OCI-LY7 (cell line): ENCODE results near the gene SPRYD3. TPM values are rescaled to one million over a fixed set of nuclear protein-coding genes. Genes with fewer than 3 reads are reported as not detected.

Source experiments
- BruUV-seq: library from RNA; stranded (reverse); fragments of 400-500 nt; replicated peaks from 2 replicates; lab custom pipeline; 2021; lab: Mats Ljungman, UMichigan
- CTCF ChIA-PET: fragments of 300-600 bp; sonication (Branson Sonifier 250); formaldehyde crosslinking; loops from one replicate; lab custom pipeline; 2022; ENCODE audit warnings: antibody characterized with exemption; ENCODE audit not compliant: unreplicated experiment; lab: Charles Lee
- POLR2A ChIA-PET: fragments of 300-600 bp; sonication (Branson Sonifier 250); formaldehyde crosslinking; loops from one replicate; lab custom pipeline; 2022; ENCODE audit warnings: antibody characterized with exemption; lab: Charles Lee
- DNase-seq: peaks from one replicate; pipeline ENCODE4 v3.0.0-alpha.2; 2015; ENCODE audit warnings: low spot score
- H2AFZ ChIP-seq: fragments of 200-600 bp; sonication (generic), shearing (Covaris generic); 2 replicates; pipeline ENCODE4 v1.6.1; 2014; ENCODE audit warnings: mild to moderate bottlenecking, antibody characterized with exemption, low read length, moderate library complexity
- H3K27ac ChIP-seq: fragments of 200-600 bp; sonication (generic); 2 replicates; pipeline ENCODE4 v1.5.1; 2014; ENCODE audit warnings: mixed run types, low read depth, mild to moderate bottlenecking, moderate library complexity, low read length, inconsistent platforms; ENCODE audit not compliant: poor library complexity, severe bottlenecking
- H3K36me3 ChIP-seq: fragments of 200-600 bp; sonication (generic); 2 replicates; pipeline ENCODE4 v1.6.1; 2014; ENCODE audit warnings: mild to moderate bottlenecking, antibody characterized with exemption, low read length, moderate library complexity, mixed read lengths; ENCODE audit not compliant: insufficient read depth
- H3K4me1 ChIP-seq: fragments of 200-600 bp; sonication (generic); 2 replicates; pipeline ENCODE4 v1.5.1; 2014; ENCODE audit warnings: mild to moderate bottlenecking, low read length; ENCODE audit not compliant: insufficient read depth, poor library complexity, severe bottlenecking
- H3K4me2 ChIP-seq: fragments of 200-600 bp; sonication (generic); 2 replicates; pipeline ENCODE4 v1.6.1; 2014; ENCODE audit warnings: mild to moderate bottlenecking, low read length
- H3K4me3 ChIP-seq: fragments of 200-600 bp; sonication (generic); 2 replicates; pipeline ENCODE4 v1.5.1; 2014; ENCODE audit warnings: mild to moderate bottlenecking, low read depth, low read length; ENCODE audit not compliant: poor library complexity, severe bottlenecking
- H3K79me2 ChIP-seq: fragments of 200-600 bp; sonication (generic); 2 replicates; pipeline ENCODE4 v1.6.1; 2016; ENCODE audit warnings: low read depth, mild to moderate bottlenecking, low read length, moderate library complexity, mixed read lengths; ENCODE audit not compliant: insufficient read depth
- H3K9me2 ChIP-seq: fragments of 200-600 bp; sonication (generic); 2 replicates; pipeline ENCODE4 v1.6.1; 2016; ENCODE audit warnings: mild to moderate bottlenecking, low read length, mixed read lengths; ENCODE audit not compliant: insufficient read depth
- H3K9me3 ChIP-seq: fragments of 200-600 bp; sonication (generic); 2 replicates; pipeline ENCODE4 v1.6.1; 2014; ENCODE audit warnings: mild to moderate bottlenecking, mixed run types, low read length, mixed read lengths
- H4K20me1 ChIP-seq: fragments of 200-600 bp; sonication (generic); 2 replicates; pipeline ENCODE4 v1.6.1; 2014; ENCODE audit warnings: mild to moderate bottlenecking, antibody characterized with exemption, low read length, moderate library complexity, mixed read lengths; ENCODE audit not compliant: insufficient read depth
- EZH2phosphoT487 ChIP-seq: fragments of 200-600 bp; sonication (generic); IDR thresholded peaks from 2 replicates; pipeline ENCODE4 v1.6.1; 2018; ENCODE audit warnings: low read depth, borderline replicate concordance, mild to moderate bottlenecking, mixed run types, antibody characterized with exemption, low read length, moderate library complexity, mixed read lengths
- intact Hi-C: fragments of 100-400 bp; cut with micrococcal nuclease; formaldehyde crosslinking; loops from one replicate; pipeline ENCODE4 v1.10.0; 2022; ENCODE audit not compliant: unreplicated experiment
- total RNA-seq, 2 experiments: library from RNA; depleted of rRNA in 1 of 2; stranded (reverse); fragments of >200 nt in 1 of 2; shearing (Covaris generic) in 1 of 2; gene quantifications; 2 replicates each; pipeline ENCODE4 v1.2.3, GENCODE V29; 2014 to 2022
- TF ChIP-seq, protein P1 (sequence below): fragments of 200-600 bp; sonication (generic); conservative IDR thresholded peaks from 2 replicates; pipeline ENCODE4 v1.5.1; 2014; ENCODE audit warnings: mild to moderate bottlenecking, antibody characterized with exemption, low read length, moderate library complexity, mixed read lengths

The SPRYD3 gene
- total RNA-seq, 2 experiments from 2014 or later = 7.3 to 20.5 TPM

DNA sequence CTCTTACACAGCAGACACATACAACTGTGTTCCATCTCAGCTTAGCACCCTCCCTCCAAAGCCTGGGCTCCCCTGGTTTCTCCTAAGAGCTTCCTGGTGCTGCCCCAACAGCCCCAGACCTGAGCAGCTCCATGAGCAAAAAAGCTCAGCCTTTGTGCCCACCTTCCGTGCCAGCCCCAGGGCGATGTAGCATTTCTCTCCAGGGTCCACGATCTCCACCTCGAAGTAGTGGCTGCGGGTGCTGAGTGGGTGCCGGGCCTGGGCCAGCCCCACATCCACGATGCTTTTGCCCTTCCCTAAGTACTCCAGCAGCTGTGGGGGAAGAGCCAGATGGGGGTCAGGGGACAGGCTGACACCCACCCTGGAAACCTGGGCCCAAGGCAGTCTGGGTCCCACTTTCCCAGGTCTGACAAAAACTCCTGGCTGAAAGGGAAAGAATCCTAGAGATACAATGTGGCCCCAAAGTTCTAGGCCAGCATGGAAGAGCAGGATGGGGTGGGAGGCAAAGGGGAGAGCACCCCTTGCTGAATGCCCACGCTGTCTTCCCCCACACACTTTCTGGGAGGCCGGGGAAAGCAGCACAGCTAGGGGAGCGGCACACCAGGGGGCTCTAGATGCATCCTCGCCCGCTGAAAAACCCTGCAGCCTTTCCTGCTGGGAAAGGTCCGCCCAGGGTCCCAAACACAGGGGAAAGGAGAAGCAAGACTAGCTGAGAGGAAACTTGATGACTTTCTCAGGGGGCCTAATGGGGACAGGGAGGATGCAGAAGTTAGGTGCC lies 11.0 kb downstream of the SPRYD3 start:
- Histone ChIP-seq H3K9me2 (no peaks in the 10 kb centered on the region), H3K4me2 (no peak overlapping the region), H3K4me3 (no peak overlapping the region), H3K79me2 (no peaks in the 10 kb centered on the region), H3K9me3 (no peaks in the 10 kb centered on the region), H3K27ac (no peak overlapping the region), H2AFZ (no peak overlapping the region), H3K36me3 (peaks cover 24% of the 10 kb centered on the region; the same call in 1 of the 2 replicates), H3K4me1 (no peaks in the 10 kb centered on the region), H4K20me1 (no peaks in the 10 kb centered on the region)
- ChIA-PET CTCF (interaction anchor here (0.7 kb wide), 1 partner anchor 192 kb away, joined by 3 read pairs; no protein-coding TSS in a partner anchor), POLR2A (interaction anchor here (0.5 to 1.0 kb wide), 2 partner anchors 34 to 200 kb away, joined by 3 read pairs; partner anchors contain the start of gene ESPL1)
- no peak for TF ChIP-seq EZH2phosphoT487
- TF ChIP-seq, protein P1, sequence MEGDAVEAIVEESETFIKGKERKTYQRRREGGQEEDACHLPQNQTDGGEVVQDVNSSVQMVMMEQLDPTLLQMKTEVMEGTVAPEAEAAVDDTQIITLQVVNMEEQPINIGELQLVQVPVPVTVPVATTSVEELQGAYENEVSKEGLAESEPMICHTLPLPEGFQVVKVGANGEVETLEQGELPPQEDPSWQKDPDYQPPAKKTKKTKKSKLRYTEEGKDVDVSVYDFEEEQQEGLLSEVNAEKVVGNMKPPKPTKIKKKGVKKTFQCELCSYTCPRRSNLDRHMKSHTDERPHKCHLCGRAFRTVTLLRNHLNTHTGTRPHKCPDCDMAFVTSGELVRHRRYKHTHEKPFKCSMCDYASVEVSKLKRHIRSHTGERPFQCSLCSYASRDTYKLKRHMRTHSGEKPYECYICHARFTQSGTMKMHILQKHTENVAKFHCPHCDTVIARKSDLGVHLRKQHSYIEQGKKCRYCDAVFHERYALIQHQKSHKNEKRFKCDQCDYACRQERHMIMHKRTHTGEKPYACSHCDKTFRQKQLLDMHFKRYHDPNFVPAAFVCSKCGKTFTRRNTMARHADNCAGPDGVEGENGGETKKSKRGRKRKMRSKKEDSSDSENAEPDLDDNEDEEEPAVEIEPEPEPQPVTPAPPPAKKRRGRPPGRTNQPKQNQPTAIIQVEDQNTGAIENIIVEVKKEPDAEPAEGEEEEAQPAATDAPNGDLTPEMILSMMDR = no peak
- intact Hi-C loops = no loop called here
- BruUV-seq = no TSS peak
- no peak for DNase-seq

DNA sequence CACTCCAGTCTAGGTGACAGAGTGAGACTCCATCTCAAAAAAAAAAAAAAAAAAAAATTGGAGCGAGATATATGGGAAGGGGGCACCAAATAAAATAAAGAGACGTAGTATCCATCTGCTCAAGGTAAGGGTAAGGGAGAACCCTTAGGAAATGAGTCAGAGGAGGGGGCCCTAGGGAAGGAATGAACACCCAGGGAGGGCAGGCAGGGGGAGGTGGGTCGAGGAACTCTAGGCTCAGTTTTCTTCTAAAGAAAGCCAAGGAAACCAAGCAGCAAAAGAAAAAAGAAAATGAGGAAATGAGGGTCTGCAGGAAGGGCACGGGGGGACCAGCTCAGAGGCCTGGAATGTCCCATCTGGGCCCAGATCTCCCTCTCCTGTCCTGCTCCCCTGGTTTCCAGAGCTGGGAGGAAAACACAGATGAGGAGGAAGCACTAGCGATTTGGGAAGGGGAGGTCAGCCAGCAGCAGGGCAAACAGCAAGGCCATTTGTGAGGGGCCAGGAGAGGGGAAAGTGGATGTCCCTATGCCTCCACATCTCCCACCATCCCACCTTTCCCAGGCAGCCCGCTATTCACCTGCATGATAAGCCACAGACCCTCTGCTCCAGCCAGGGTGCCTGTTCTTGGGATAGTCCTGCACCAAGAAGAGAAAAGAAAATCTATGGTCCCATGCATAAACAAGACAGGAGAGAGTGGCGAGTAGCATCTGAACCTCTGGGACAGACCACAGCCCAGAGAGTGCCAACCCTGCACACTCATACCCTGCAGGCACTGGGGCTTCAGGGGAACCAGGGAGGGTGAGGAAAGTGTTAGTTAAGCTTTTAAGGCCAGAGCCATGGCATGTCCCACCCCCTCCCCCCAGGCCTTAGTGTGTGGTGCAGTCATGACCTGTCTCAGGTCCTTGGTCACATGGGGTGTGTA lies 11.9 kb downstream of the SPRYD3 start:
- DNase-seq = no peak
- BruUV-seq = no TSS peak
- TF ChIP-seq, protein P1 = no peak
- TF ChIP-seq EZH2phosphoT487 = no peak
- Histone ChIP-seq H3K27ac (no peak overlapping the region), H3K9me3 (no peaks in the 10 kb centered on the region), H3K4me1 (no peaks in the 10 kb centered on the region), H3K4me2 (no peak overlapping the region), H3K9me2 (no peaks in the 10 kb centered on the region), H3K4me3 (no peak overlapping the region), H3K36me3 (peaks cover 24% of the 10 kb centered on the region; the same call in 1 of the 2 replicates), H2AFZ (no peak overlapping the region), H3K79me2 (no peaks in the 10 kb centered on the region), H4K20me1 (no peaks in the 10 kb centered on the region)
- ChIA-PET POLR2A (interaction anchor here (0.6 to 1.0 kb wide), 2 partner anchors 35 to 1127 kb away, joined by 3 read pairs; no protein-coding TSS in a partner anchor), CTCF (interaction anchor here (0.6 to 2.1 kb wide), 6 partner anchors 14 to 192 kb away, joined by 3 to 13 read pairs (median 3); no protein-coding TSS in a partner anchor)
- intact Hi-C loops = no loop called here
